ENCODE data around the gene AIMP2.
A peak's percentile ranks its signal among the peaks of the same experiment; 100 is the strongest.
"Not testable (repeated sequence)": the region's sequence is repeated elsewhere in the genome, so short reads cannot be mapped to it uniquely, and the experiment has no call there.

Gene AIMP2

GRCh38 chr7:6008668-6009611, at the start of gene AIMP2, which contains the start of gene PMS2:
TSS of gene AIMP2 (plus strand) at chr7:6009272. CDS start at chr7:6009364, 92 bp downstream.
TSS of gene PMS2 (minus strand) at chr7:6009049. CDS start at chr7:6009019, 30 bp downstream.
- DNase-seq (ENCODE audit: low read depth, low spot score): peak; percentile 89
- H3K27ac ChIP-seq: peak within 1 kb of the TSS; percentile 85

DNA sequence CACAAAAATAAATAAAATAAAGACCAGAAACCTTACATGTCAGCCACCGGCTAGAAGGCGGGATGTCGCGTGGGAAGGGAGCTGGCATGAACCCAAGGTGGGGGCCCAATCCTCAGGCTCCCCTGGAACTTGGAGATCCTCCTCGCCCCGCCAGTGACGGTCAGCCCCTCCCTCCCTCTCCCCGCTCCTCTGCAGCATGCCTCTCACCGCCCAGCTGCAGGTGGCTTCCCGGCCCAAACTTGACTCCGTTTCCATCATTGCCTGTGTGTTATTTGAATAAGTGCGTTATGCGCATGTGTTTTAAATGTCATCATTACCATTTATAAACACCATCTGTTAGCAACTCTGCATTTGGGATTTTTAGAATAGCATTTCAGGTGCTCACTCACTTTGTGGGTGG, 45.9 kb upstream of the AIMP2 start:
- DNase-seq (ENCODE audit: low read depth, low spot score): not testable (repeated sequence)

GRCh38 chr7:5963810-5964209, 45.3 kb upstream of the AIMP2 start:
- DNase-seq (ENCODE audit: low read depth, low spot score): not testable (repeated sequence)

More for the DNA sequence above, 45.9 kb upstream of the AIMP2 start:
- H3K27ac ChIP-seq: not testable (repeated sequence)

DNA sequence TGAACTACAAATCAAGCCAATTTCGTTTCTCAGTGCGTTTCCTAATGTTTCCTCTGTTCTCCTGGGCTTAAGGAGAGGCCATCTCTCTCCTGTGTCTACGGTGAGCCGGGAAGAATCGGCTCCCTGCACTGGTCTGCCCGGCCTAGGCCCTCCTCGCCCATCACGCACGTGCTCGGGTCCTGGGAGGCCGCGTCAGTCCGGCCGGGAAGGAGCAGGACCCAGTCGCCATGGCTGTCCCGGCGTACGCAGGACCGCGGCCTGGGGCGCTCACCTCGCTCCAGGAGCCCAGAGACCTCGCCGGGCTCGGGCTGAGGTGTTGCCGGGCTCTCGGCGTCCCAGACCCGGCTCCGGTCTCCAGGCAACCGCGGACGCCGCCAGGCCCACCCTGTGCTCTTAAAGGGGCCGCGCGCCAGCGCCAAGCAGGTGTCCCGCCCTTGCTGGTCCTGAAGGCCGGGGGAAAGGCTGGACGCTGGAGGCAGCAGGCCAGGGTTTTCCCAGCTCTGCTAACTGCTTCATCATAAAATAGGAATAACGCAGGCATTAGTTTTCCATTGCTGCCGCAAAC, 38.6 kb upstream of the AIMP2 start, which contains the start of gene RSPH10B:
Gene RSPH10B, minus strand, starts transcription at position 343 of the 565 bp plus-strand sequence. CDS start 3,573 bp downstream, outside the sequence.
- not testable (repeated sequence) for H3K27ac ChIP-seq; DNase-seq (ENCODE audit: low read depth, low spot score)

More at GRCh38 chr7:5963810-5964209, 45.3 kb upstream of the AIMP2 start:
- H3K27ac ChIP-seq: not testable (repeated sequence)

DNA sequence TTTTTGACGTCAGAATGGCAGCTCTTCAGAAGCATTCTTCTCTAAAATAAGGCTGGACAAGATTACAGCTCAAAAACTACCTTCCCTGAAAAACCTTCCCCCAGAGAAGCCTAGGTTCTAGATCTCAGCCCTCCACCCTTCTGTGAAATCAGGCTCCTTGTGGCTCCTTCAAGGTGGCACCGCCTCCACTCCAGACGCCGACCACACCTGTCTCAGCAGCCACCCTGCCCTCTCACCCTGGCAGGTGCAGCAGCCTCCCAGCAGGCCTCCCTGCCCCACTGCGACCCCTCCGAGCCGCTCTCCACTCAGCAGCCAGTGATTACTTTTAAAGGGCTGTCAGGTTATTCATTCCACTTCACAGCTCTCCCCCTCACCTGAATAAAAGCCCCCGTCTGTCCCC, 35.5 kb upstream of the AIMP2 start:
- not testable (repeated sequence) for H3K27ac ChIP-seq; DNase-seq (ENCODE audit: low read depth, low spot score)

DNA sequence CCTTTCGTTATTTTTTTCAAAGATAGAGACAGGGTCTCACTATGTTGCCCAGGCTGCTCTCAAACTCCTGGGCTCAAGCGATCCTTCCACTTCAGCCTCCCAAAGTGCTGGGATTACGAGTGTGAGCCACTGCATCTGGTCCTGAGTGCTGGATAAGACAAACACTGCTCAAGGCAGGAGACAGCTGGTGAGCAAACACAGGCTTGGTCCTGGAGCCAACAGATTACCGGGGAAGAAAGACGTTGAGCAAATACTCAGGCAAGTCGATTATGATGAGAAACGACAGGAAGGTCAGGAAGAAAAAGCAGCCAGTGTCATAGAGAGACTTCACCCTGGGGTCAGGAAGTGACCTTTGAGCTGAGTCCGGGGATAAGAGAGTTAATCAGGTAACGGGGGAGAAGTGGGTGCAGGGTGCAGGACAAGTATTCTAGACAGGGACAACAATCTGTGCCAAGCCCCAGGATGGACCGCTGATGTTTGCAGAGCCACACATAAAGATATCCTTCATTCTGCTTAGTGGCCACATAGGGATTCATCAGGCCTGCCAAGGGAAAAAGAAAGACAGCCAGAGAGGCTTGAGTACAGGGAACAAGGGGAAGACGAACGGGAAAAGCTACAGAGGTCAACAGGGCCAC, 29.3 kb upstream of the AIMP2 start:
- H3K27ac ChIP-seq; DNase-seq (ENCODE audit: low read depth, low spot score): not testable (repeated sequence)

DNA sequence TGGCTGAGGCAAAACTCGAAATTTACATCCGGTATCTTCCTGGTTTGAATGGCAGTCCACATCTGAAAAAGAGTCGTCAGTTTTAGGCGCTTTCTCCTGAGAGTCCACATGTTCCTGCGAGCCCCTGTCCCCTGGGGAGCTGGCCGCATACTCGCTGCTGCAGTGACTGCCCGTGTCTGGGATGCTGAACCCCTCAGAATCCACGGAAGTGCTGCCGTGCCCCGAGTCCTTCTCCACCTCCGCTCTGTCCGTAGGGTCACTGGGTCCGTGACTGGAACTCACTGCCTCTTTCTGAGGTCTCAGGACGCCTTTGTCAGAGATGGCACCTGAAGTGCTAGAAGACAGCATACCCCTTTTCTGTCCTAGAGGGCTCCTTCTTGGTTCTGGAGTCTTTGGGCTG, 22.0 kb upstream of the AIMP2 start:
- DNase-seq (ENCODE audit: low read depth, low spot score); H3K27ac ChIP-seq: not testable (repeated sequence)

DNA sequence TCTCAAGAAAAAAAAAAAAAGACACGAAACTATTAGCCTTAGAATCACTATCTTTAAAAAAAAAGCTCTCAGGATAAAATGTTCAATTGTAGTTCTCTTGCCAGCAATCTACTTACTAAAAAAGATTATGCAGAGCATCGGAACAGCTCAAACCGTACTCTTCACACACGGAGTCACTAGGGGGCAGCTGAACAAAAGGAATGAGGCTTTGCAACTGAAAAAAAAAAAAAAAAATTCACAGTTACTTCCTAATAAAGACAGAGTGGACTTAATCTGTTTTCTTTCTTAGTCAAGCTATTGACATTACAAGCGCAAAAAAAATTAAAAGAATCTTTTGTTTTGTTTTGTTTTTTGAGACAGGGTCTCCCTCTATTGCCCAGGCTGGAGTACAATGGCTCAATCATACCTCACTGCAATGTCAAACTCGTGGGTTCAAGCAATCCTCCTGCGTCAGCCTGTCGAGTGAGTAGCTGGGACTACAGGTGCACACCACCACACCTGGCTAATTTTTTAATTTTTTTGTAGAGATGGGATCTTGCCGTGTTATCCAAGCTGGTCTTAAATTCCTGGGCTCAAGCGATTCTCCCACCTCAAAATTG, 11.8 kb upstream of the AIMP2 start:
- no peak for DNase-seq (ENCODE audit: low read depth, low spot score)
- no peak overlapping the region for H3K27ac ChIP-seq

GRCh38 chr7:6007386-6007785, 1.7 kb upstream of the AIMP2 start:
- DNase-seq (ENCODE audit: low read depth, low spot score): no peak
- no peak overlapping the region for H3K27ac ChIP-seq

DNA sequence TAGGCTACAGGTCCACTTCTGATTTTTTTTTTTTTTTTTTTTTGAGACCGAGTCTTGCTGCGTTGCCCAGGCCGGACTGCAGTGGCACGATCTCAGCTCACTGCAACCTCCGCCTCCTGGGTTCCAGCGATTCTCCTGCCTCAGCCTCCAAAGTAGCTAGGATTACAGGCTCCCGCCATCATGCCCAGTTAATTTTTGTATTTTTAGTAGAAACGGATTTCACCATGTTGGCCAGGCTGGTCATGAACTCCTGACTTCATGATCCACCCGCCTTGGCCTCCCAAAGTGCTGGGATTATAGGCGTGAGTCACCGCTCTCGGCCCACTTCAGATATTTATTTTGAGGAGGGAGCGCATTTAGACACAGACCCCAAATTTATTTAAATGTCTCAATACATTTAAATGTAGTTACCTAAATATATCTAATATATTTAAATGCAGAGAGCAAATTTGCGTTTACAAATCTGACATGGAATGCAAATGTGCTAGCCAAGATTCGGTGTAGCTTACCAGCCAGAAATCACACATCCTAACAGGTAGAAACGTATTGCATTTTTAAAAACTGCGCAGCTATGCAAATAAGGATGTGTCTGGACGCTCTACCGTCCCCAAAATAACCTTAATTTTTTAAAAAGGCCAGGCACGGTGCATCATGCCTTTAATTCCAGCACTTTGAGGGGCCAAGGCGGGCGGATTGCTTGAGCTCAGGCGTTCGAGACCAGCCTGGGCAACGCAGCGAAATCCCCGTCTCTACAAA, 1.1 kb upstream of the AIMP2 start:
- not testable (repeated sequence) for DNase-seq (ENCODE audit: low read depth, low spot score)
- peak overlapping the region; percentile 85 for H3K27ac ChIP-seq

- H3K27ac ChIP-seq: peak overlapping the region; percentile 85
- DNase-seq (ENCODE audit: low read depth, low spot score): not testable (repeated sequence)
Measured at GRCh38 chr7:6010370-6010769, 1.3 kb downstream of the AIMP2 start.

DNA sequence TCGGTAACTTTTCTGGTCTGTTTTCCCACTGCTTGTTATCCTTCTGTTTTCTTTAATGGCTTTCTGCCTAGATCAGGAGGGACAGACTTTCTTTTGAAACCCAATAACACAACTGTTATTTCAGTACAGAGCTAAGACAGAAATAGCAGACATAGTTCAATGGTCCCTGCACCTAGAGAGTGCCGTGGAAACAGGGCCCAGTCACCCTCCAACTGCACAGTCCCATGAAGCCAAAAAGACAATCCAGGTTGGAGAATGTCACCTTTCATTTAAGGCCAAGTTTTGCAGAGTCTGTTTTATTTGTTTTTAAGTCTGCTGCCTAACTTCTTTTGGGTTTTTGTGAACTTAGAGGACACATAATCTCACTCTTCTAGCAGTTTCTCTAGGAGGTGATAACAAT, 2.5 kb downstream of the AIMP2 start:
- H3K27ac ChIP-seq: no peak overlapping the region
- no peak for DNase-seq (ENCODE audit: low read depth, low spot score)

- no peak for DNase-seq (ENCODE audit: low read depth, low spot score)
- H3K27ac ChIP-seq: no peak overlapping the region
Measured at GRCh38 chr7:6012355-6013104, 3.5 kb downstream of the AIMP2 start.

GRCh38 chr7:6015917-6016652, 7.0 kb downstream of the AIMP2 start:
- no peak for DNase-seq (ENCODE audit: low read depth, low spot score)
- H3K27ac ChIP-seq: peak overlapping the region; percentile 97

DNA sequence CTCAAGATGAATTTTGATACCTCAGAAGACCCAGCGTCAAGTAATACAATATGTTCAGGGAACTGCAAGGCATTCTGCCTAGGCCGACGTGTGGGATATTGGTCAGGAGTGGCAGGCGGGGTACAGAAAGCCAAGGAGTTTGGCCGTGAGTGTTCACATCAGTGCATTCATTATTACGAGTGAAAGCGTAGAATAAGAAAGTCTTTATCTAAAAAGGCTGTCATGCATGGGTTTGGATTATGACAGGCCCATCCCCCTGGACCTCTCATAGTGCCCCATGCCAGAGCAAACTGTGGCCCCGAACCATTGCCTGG, 7.5 kb downstream of the AIMP2 start:
- no peak for DNase-seq (ENCODE audit: low read depth, low spot score)
- H3K27ac ChIP-seq: peak overlapping the region; percentile 97

- H3K27ac ChIP-seq: peak overlapping the region; percentile 56
- no peak for DNase-seq (ENCODE audit: low read depth, low spot score)
Measured at GRCh38 chr7:6020371-6021286, 11.6 kb downstream of the AIMP2 start.

DNA sequence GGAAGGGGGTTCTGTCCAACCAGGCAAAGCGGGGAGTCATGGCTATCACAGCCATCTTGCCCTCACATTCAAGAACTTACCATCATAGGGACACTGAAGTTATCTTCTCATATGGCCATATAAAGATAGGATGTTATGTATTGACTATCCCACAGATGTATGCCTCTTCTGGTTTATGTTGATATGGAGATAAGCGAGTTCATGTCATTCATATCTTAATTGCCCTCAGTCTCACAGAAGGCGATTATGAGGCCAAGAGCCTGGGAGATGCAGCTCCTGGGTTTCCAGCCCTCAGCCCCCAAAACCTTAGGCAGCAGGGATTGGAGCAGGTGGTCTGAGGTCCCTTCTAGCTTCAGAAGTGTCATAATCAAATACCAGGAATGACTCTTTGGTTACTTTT, 13.6 kb downstream of the AIMP2 start:
- no peak for DNase-seq (ENCODE audit: low read depth, low spot score)
- no peak overlapping the region for H3K27ac ChIP-seq

Data from epithelial cell of prostate (primary cell).